ENCODE measurements around the gene GJA3.

GJA3 gene

DNA sequence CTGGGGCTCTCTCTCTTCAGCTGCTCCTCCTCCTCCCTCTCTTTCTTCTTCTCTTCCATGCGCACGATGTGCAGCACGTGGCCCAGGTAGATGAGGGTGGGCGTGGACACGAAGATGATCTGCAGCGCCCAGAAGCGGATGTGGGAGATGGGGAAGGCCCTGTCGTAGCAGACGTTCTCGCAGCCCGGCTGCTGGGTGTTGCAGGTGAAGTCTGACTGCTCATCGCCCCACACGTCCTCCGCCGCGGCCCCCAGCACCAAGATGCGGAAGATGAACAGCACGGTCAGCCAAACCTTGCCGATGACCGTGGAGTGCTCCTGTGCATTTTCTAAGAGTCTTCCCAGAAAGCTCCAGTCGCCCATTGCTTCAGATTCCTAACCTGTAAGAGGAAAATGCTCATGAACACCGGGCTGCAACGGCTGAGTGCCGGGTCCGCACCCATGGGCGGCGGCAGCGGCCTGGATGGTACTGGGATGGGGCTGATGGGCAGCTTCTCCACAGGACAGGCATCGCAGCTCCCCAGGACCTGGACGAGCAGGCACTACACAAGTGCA is 17.8 kb downstream of the GJA3 start:
- H2AFZ ChIP-seq (ENCODE audit: low read depth, low read length), result no peak overlapping the region
- peaks cover 33% of the 10 kb centered on the region for H3K4me1 ChIP-seq (ENCODE audit: low read length)
- no peak overlapping the region for H3K4me3 ChIP-seq (ENCODE audit: low read length)
- H3K9me3 ChIP-seq (ENCODE audit: insufficient read depth, low read length), result no peaks in the 10 kb centered on the region
- H4K20me1 ChIP-seq (ENCODE audit: insufficient read depth, low read length), result peaks cover 5% of the 10 kb centered on the region; the same call in 1 of the 2 replicates
- peaks cover 26% of the 10 kb centered on the region for H3K27me3 ChIP-seq (ENCODE audit: low read depth, low read length)
- TF ChIP-seq EZH2phosphoT487 (IDR thresholded peaks at IDR 0.05; ENCODE audit: low read depth), result no peak
- TF ChIP-seq, protein P1, sequence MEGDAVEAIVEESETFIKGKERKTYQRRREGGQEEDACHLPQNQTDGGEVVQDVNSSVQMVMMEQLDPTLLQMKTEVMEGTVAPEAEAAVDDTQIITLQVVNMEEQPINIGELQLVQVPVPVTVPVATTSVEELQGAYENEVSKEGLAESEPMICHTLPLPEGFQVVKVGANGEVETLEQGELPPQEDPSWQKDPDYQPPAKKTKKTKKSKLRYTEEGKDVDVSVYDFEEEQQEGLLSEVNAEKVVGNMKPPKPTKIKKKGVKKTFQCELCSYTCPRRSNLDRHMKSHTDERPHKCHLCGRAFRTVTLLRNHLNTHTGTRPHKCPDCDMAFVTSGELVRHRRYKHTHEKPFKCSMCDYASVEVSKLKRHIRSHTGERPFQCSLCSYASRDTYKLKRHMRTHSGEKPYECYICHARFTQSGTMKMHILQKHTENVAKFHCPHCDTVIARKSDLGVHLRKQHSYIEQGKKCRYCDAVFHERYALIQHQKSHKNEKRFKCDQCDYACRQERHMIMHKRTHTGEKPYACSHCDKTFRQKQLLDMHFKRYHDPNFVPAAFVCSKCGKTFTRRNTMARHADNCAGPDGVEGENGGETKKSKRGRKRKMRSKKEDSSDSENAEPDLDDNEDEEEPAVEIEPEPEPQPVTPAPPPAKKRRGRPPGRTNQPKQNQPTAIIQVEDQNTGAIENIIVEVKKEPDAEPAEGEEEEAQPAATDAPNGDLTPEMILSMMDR (IDR thresholded peaks at IDR 0.05; ENCODE audit: low read depth, low read length), result no peak
- no peaks in the 10 kb centered on the region for H3K79me2 ChIP-seq (ENCODE audit: low read length)
- H3K9ac ChIP-seq (ENCODE audit: low read length), result no peak overlapping the region
- no peak overlapping the region for H3K27ac ChIP-seq (ENCODE audit: low read length)
- no peak overlapping the region for H3K4me2 ChIP-seq (ENCODE audit: low read length)
- no peaks in the 10 kb centered on the region for H3K36me3 ChIP-seq (replicated peaks; ENCODE audit: low read depth, low read length)

DNA sequence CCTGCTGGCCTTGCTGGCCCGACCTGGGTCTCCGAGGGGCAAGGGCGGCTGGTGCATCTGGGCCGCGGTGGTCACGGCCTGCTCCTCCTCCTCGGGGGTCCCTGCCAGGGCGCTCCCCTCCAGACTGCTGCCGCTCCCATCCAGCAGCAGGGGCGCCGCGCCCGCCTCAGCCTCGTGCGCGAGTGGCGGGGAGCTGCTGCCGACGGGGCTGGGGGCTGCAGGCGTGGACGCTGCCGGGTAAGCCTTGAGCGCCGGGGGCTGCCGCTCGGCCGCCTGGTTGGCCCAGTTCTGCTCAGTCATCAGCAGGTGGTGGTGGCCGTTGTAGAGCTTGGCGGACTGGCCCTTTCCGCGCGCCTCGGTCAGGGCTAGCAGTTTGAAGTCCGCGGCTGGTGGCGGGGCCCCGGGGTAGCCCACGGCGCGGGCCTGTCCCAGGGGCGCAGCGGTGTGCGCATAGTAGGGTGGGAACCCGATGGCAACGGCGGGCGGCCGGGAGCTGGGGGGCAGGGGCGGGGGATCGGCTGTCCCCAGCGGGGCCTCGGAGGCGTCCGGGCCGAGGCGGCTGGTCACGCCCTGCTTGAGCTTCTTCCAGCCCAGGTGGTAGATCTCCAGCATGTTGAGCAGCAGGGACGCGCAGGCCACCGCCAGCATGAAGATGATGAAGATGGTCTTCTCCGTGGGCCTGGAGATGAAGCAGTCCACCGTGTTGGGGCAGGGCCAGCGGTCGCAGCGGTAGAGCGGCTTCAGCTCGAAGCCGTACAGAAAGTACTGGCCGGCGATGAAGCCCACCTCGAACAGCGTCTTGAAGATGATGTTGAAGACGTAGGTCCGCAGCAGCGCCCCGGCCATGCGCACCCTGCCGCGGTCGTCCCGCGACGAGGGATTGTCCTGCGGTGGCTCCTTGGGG is 18.6 kb downstream of the GJA3 start:
- TF ChIP-seq, protein P1 (IDR thresholded peaks at IDR 0.05; ENCODE audit: low read depth, low read length), result no peak
- TF ChIP-seq EZH2phosphoT487 (IDR thresholded peaks at IDR 0.05; ENCODE audit: low read depth), result no peak
- Histone ChIP-seq H3K9ac (ENCODE audit: low read length) (no peak overlapping the region), H3K27me3 (ENCODE audit: low read depth, low read length) (peaks cover 19% of the 10 kb centered on the region), H4K20me1 (ENCODE audit: insufficient read depth, low read length) (peaks cover 8% of the 10 kb centered on the region; the same call in 1 of the 2 replicates), H3K4me1 (ENCODE audit: low read length) (peaks cover 36% of the 10 kb centered on the region), H3K9me3 (ENCODE audit: insufficient read depth, low read length) (no peaks in the 10 kb centered on the region), H3K4me3 (ENCODE audit: low read length) (no peak overlapping the region), H3K4me2 (ENCODE audit: low read length) (no peak overlapping the region), H3K79me2 (ENCODE audit: low read length) (no peaks in the 10 kb centered on the region), H3K27ac (ENCODE audit: low read length) (no peak overlapping the region), H3K36me3 (replicated peaks; ENCODE audit: low read depth, low read length) (no peaks in the 10 kb centered on the region), H2AFZ (ENCODE audit: low read depth, low read length) (no peak overlapping the region)

DNA sequence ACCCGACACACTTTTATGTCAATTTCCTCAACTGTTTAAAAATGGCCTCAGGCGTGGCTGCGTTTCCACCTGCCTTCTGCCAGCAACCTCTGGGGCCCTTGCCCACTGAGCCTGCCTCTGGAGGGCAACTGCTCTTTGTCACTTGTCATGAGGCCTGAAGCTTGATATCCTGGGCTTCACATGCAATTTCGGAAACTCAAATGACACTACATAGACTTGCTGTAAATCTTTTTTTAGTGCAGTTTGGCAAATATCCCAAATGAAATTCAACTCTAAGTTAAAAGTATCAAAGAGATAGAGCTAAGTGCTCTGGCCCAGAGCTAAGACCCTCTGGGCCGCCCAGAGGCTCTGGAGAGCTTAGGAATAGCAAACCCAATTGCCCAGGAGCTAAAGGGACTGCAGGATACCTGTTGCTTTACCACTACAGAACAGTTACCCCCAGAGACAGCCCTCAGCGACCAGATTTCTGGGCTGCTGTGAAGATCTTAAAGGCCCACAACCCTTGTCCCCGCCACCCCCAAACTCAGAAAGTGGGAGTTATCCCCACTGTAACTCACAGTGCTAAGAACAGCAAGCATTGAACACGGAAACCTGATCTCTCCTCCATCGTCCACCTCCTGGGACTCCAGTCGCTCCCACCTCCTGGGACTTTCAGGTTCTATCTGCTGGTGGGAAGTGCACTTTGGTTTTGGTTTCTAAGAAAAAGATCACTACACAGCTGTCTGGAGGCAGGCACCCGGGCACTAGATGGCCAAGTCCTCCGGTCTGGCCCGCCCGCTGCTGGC is 19.4 kb downstream of the GJA3 start:
- H3K9me3 ChIP-seq (ENCODE audit: insufficient read depth, low read length), result no peaks in the 10 kb centered on the region
- no peaks in the 10 kb centered on the region for H3K36me3 ChIP-seq (replicated peaks; ENCODE audit: low read depth, low read length)
- TF ChIP-seq, protein P1 (IDR thresholded peaks at IDR 0.05; ENCODE audit: low read depth, low read length), result no peak
- TF ChIP-seq EZH2phosphoT487 (IDR thresholded peaks at IDR 0.05; ENCODE audit: low read depth), result no peak
- H3K27ac ChIP-seq (ENCODE audit: low read length), result no peak overlapping the region
- no peaks in the 10 kb centered on the region for H3K79me2 ChIP-seq (ENCODE audit: low read length)
- H3K4me2 ChIP-seq (ENCODE audit: low read length), result no peak overlapping the region
- no peak overlapping the region for H3K4me3 ChIP-seq (ENCODE audit: low read length)
- peaks cover 11% of the 10 kb centered on the region for H3K27me3 ChIP-seq (ENCODE audit: low read depth, low read length)
- H3K9ac ChIP-seq (ENCODE audit: low read length), result no peak overlapping the region
- H3K4me1 ChIP-seq (ENCODE audit: low read length), result peaks cover 36% of the 10 kb centered on the region
- H2AFZ ChIP-seq (ENCODE audit: low read depth, low read length), result no peak overlapping the region
- H4K20me1 ChIP-seq (ENCODE audit: insufficient read depth, low read length), result peaks cover 8% of the 10 kb centered on the region; the same call in 1 of the 2 replicates

DNA sequence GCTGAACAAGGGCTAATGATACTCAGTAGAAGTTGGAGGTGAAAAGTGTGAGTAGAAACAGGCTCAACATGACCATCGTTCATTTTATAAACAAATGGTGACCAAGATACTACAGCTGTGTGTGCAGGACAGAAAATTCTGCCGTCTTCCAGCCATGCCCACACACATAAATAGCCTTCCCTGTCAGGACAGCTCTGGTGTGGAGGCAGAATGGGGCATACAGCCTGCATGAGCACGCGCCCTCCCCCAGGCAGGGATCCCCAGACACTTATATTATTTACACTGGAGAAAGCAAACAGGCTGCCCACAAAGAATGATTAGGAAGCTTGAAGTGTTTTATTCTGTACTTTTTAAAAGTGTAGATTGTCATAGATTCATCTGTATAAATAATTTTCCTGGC is 20.4 kb downstream of the GJA3 start:
- Histone ChIP-seq H3K4me2 (ENCODE audit: low read length) (no peak overlapping the region), H3K9ac (ENCODE audit: low read length) (no peak overlapping the region), H3K79me2 (ENCODE audit: low read length) (no peaks in the 10 kb centered on the region), H4K20me1 (ENCODE audit: insufficient read depth, low read length) (peaks cover 8% of the 10 kb centered on the region; the same call in 1 of the 2 replicates), H2AFZ (ENCODE audit: low read depth, low read length) (no peak overlapping the region), H3K27me3 (ENCODE audit: low read depth, low read length) (peaks cover 9% of the 10 kb centered on the region), H3K36me3 (replicated peaks; ENCODE audit: low read depth, low read length) (no peaks in the 10 kb centered on the region), H3K4me3 (ENCODE audit: low read length) (no peak overlapping the region), H3K9me3 (ENCODE audit: insufficient read depth, low read length) (no peaks in the 10 kb centered on the region), H3K4me1 (ENCODE audit: low read length) (peaks cover 36% of the 10 kb centered on the region), H3K27ac (ENCODE audit: low read length) (no peak overlapping the region)
- TF ChIP-seq, protein P1 (IDR thresholded peaks at IDR 0.05; ENCODE audit: low read depth, low read length), result no peak
- no peak for TF ChIP-seq EZH2phosphoT487 (IDR thresholded peaks at IDR 0.05; ENCODE audit: low read depth)

All from OCI-LY3 (cell line).